Right lobe of liver (tissue), 5 donors: Measurements from ENCODE around the gene CFAP47. TPM values are rescaled to one million over a fixed set of nuclear protein-coding genes. Genes with fewer than 3 reads are reported as not detected.

Experiments used
- small RNA-seq, 2 experiments: library from RNA; depleted of rRNA; stranded (forward); fragments of <200 nt; gene quantifications; one replicate each; pipeline ENCODE3, GENCODE V24; 2016
- total RNA-seq, 6 experiments: library from RNA; depleted of rRNA in 2 of 6; stranded (reverse); fragments of >200 nt in 2 of 6; fragmentation: NEBNext Ultra II Directional in 3 of 6; extraction: Animal tissue kit (Norgen Biotek cat#: 25700) in 3 of 6; gene quantifications; one replicate each; pipeline versions ENCODE4 v1.1.0 to v1.2.4, GENCODE V29; 2016 to 2023
- donor health status: DM: no; HTN: no; CAD: no.
- donor health status: DM: no; HTN: no; CAD: no.
- donor health status: DM: no; HTN: yes; CAD: no.
- donor health status: DM: no; HTN: yes; CAD: no.

CFAP47 gene
- total RNA-seq, 6 experiments from 2014 or later, result 0.09 to 0.24 (median 0.20) TPM; not detected in 3

Small RNA genes within 50 kb of the gene (small RNA-seq; reads per million reads assigned to genes)
- 0 reads per million in 2 experiments for gene RNU6-641P

Other genes with a start within 250 kb of the CFAP47 start
- not detected for gene MAGEB16, start 121.4 kb upstream of the CFAP47 start, total RNA-seq